Caki2 (cell line): Measurements from ENCODE around the gene F11. TPM values are rescaled to one million over a fixed set of nuclear protein-coding genes. Genes with fewer than 3 reads are reported as not detected.
A peak's percentile ranks its signal among the peaks of the same experiment; 100 is the strongest.
"Not testable (repeated sequence)": the region's sequence is repeated elsewhere in the genome, so short reads cannot be mapped to it uniquely, and the experiment has no call there.

Experiments used
- DNase-seq: peaks from one replicate; pipeline ENCODE4 v3.0.0-alpha.2; 2015; ENCODE audit warnings: low read depth
- in situ Hi-C: cut with HindIII; loops from 2 replicates; pipeline ENCODE4 v1.10.0; 2016; ENCODE audit warnings: low sequenced_read_pairs, low pct_unique_long_range_greater_than_20kb, mixed read lengths
- total RNA-seq: library from RNA; depleted of rRNA; stranded (reverse); fragments of >200 nt; shearing (Covaris generic); gene quantifications from 2 replicates; pipeline ENCODE4 v1.2.3, GENCODE V29; 2014; ENCODE audit warnings: low replicate concordance

Gene F11
- total RNA-seq, 1 experiment from 2014 or later = not detected

DNA sequence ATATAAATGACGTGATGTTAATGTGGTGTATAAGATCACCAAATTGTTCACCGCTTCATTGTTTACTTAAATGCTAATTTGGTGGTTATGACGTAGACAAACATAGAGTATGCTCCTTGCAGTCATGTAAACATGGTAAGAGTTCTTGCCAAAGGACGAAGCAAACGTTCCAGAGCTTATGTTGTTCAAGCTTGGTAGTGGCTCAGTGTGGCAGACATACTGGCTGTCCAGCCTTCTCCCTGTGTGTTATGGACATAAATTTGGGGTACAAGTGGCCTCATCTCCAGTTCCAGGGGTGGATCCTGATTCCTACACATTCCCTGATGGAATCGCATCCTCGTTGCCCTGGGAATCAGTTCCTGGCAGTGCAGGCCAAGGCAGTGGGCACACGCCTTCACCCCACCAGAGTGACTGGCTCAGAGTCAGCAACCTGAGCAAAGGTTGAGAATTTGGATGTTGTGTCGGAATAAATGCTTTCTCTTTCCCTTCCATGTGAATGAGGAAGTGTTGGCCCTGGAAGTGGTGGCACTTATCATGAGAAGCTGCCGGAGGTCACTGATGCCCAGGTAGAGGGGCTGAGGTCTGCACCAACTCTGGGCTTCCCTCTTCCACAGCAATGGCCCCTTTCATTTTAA lies 25.4 kb downstream of the F11 start:
- no peak for DNase-seq
- in situ Hi-C loops = no loop called here

DNA sequence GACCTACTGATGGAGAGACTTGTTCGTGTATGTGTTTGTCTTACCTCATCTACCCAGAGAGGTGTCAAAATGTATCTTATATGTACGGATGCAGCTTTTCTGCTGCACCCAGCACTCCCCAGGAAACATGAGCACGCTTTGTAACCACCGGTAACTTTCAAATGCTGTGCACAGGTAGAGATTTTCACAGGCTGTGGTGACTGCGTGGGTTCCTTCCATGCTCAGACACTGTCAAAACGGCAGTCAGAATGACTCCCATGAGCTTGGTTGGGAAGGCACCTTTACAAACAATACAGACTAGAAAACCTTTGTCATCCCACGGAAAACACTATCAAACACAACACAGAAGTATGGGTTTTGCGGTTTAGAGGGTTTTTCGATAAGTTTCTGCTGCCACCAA lies 28.2 kb downstream of the F11 start:
- in situ Hi-C loops = no loop called here

DNA sequence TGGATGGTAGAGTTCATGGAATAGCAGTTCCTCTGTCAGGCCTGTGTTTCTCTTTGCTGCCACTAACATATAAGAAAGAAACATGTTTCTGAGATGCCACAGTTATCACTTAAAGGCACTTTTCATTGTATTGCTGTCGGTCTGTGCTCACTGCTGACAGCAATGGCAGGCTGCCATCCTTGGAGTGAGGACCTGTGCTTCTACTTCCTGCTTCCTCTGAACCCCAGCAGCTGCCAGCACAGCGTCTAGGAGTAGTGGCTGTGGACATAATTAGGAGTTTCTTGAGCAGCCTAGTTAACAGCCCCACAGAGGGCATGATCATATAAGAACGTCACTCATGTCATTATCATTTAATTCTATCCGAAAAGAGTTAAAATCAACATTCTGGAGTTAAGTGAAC lies 30.5 kb downstream of the F11 start:
- DNase-seq = no peak
- in situ Hi-C loops = no loop called here

More for the DNA sequence above, 28.2 kb downstream of the F11 start:
- DNase-seq = no peak

DNA sequence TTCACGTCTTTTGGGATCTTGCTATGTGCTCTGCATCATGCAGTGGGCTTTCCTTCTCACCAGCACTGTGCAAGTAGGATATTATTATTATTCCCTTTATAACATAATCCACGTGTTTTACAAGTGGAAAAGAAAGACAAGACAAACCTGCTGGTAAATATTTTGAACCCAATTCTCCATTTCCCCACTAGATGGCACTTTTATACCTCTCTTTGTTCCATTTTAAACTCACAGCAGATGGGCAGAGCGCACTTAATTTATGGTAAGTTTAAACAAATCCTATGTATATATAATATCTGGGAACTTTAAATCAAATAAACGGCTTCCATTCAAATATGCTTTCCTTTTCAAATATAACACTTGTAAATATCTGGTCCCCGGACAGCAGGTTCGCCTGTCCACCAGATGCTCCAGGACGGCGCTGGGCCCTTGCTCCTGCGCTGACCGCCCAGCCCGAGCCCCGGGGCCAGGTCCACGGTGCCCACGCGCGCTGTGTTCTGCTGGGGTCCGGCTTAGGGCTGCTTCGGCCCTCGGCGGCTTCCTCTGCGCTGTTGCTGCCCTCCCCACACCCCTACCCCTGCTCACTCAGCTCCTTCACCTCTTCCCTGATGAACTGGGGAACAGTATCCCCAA lies 31.1 kb downstream of the F11 start:
- peak; percentile 38 for DNase-seq
- in situ Hi-C loops = no loop called here

DNA sequence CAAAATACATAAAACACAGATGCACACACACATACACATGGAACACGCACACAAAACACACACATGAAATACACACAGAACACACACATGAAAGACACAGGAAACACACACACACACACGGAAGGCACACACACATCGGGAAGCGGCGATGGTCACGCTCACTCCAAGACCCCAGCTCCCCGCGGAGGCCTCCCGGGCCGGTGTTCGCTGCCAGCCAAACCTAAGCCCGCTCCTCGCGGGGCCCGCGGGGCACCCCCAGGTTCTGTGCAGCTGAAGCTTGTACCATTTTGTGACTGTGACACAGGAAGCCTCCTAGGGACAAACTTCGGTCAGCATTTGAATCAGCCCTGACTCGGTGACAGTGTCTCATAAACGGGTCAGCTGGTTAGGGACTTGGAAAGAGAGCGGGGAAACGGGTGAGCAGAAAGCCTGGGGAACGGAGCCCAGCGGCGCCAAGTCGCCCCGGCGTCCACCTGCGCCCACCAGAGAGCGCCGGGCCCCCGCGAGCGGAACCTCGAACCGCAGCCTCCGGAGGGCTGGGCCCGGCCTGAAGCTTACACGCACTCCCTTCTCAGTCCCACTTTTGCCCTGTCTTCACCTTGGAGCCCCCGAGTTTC lies 32.1 kb downstream of the F11 start:
- in situ Hi-C loops = no loop called here
- no peak for DNase-seq

DNA sequence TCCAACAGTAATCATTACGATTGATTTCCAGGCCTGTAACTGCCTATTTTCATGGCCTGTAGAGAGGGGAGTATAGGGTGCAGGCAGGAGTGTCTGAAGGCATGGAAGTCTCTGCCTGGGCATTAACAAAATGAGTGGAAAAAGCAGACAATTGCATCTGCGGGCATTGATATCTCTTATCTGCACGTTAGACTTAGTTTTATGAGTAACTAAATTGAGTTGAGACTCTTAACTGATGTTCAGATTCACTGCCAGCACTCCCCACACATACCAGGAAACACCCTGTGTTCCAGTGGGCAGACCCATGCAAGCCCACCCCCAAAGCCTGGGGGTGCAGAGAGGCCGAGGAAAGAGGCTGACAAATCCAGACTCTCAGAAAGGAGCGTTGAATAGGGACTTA lies 33.3 kb downstream of the F11 start:
- no peak for DNase-seq
- in situ Hi-C loops = no loop called here

DNA sequence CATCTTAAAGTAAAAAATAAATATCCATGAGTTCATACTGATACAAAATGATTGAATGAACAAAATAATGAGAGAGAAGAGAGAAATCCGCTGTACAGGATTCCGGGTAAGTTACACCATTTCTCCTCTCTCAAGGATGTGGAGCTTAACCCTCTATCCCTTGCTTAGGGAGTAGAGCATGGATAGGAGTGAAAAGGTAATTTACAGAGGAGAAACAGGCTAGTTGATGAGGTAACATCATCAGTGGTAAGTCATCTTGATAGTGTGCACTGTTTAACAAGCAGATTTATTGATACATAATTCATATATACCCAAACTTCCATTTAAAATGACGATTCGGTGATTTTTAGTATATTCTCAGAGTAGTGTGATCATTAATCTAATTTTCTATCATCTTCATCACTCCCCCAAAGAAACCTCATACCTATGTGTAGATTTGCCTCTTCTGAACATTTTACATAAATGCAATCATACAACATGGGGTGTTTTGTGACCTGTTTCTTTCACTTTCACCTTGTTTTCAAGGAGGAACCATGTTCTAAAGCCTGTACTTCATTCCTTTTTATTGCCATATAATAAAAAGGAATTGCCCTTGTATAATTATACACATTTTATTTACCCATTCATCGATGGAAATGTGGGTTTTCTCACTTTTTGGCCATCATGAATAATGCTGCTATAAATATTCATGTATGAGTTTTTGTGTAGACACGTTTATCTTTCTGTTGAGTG lies 34.8 kb downstream of the F11 start:
- in situ Hi-C loops = no loop called here

DNA sequence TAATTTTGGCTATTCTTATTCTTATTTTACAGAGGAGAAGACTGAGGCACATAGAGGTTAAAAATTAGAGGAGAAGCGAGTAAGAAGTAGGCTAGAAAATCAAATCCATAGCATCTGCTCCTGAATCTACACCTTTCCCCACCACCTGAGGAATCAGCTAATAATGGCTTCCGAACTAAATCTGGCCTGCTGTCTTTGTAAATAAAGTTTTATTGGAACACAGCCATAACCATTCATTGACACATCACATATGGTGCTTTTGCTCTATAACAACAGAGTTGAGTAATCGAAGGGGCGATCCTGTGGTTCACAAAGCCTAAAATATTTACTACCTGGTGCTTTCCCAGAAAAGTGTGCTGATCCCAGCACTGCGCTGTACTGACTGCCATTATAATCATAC lies 38.2 kb downstream of the F11 start:
- DNase-seq = no peak
- in situ Hi-C loops = no loop called here

More for the DNA sequence above, 34.8 kb downstream of the F11 start:
- DNase-seq = no peak

DNA sequence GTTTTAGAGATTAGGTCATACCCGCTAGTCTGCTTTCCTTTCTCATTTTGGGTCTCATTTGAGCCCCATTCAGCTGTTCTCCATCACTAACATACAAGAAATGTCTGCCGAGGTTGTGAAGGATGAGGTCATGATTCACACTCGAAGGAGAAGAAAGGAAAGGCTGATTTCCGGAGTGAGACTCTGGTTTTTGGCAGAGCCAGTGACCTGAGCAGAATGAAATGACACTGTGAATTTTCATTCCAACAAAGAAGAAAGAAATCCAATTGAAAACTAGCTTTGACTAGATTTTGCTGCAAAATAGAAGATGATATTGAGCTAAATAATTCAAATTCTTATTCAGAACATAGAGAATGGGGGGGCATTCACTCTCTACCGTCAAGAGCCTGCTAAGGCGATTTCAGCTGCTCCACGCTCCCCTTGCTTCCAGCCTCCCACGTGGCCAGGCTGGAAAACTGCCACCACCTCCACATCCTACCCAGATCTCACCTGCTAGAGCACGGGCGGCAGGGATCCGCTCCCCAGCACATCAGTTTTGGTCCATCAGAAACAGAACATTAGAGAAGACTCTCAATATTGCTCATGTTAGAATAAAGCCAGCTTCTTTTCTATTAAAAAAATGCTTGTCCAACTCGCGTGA lies 39.0 kb downstream of the F11 start:
- in situ Hi-C loops = no loop called here
- no peak for DNase-seq

DNA sequence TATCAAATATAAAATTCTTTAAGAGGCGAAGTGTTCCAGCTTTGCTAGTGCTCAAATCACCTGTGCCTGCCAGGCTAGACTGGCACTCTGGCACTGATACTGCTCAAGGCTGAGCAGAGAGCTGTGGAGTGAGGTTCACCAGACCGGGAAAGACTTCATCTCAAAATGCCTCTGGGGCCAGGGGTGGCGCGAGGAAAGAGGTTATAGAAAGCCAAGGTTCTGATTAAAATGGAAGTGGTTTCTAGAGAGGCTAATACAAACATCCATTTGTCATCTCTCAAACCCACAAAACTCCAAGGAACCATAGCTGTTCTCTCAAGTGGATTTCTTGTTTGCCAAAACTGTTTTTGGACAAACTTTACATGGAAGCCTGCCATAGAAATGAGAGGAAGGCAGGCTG lies 41.5 kb downstream of the F11 start:
- in situ Hi-C loops = no loop called here
- DNase-seq = no peak

DNA sequence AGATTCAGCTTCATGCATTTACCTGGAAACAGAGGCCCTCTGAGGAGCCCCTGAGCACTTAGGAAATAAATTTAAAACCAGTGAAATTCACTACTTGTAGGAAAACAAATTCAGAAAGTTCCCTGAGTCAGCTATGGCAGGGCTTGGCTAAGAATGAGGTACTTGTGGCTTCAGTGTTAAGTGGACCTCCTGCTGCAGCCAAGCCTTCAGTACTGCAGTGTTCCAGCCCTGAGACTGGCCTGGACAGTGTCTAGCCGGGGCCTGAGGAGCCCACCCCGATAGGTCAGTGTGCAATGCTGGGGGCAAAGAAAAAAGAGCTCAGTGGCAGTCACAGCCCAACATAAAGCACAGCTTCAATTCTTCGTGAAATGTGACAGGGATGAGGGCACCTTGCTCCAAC lies 41.9 kb downstream of the F11 start:
- in situ Hi-C loops = no loop called here
- no peak for DNase-seq

DNA sequence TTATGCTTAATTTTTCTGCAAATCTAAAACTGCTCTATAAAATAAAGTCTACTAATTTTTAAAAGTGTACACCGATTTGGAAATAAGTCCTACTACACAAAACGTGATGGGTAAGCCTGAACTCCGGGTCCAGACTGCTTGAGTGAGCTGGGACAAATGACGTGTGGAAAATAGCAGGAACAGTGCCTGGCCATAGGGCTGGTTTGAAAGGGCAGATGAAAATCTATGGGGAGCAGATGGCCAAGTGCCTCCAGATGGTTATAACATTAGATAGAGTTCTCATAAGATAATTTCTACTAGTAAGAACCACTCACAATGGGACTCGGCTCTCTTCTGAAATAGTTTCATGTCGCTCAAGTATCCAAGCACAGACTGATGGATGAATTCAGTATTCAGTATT lies 52.5 kb downstream of the F11 start:
- no peak for DNase-seq
- in situ Hi-C loops = no loop called here

DNA sequence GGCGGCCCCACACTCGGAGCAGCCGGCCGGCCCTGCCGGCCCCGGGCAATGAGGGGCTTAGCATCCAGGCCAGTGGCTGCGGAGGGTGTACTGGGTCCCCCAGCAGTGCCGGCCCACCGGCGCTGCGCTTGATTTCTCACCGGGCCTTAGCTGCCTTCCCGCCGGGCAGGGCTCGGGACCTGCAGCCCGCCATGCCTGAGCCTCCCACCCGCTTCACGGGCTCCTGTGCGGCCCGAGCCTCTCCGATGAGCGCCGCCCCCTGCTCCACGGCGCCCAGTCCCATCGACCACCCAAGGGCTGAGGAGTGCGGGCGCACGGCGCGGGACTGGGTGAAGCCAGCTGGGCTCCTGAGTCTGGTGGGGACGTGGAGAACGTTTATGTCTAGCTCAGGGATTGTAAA lies 58.7 kb downstream of the F11 start:
- in situ Hi-C loops, DNase-seq: not testable (repeated sequence)

DNA sequence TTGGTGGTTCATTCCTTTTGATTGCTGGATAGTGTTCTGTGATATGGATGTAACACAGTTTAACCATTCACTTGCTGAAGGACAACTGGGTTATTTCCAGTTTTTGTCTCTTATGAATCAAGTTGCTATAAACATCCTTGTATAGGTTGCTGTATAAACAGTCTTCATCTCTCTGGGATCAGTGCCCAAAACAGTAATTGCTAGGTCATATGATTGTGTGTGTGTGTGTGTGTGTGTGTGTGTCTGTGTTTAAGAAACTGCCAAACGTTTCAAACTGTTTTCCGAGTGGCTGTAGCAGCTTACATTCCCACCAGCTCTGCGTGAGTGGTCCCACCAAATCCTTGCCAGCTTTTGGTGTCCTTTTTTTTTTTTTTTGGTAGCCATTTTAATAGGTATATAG lies 60.4 kb downstream of the F11 start:
- no peak for DNase-seq
- in situ Hi-C loops = no loop called here

DNA sequence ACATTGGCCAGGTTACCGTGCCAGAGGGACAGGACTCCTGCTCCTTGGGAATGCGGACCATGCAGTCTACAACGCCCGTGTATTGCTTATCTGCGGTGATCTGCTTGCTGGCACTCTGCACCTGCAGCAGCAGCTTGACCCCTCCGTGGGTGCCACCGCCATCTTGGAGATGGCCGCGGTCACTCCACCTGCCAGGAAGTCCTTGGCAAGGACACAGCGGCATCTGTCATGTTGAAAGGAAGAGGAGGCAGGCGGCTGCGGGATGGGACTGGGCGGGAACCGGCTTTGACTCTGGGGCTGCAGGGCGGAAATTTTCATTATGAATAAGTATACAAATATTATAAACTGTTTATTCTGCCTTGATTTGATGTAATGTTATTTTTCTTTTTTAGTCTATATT lies 63.4 kb downstream of the F11 start:
- in situ Hi-C loops = no loop called here
- no peak for DNase-seq

DNA sequence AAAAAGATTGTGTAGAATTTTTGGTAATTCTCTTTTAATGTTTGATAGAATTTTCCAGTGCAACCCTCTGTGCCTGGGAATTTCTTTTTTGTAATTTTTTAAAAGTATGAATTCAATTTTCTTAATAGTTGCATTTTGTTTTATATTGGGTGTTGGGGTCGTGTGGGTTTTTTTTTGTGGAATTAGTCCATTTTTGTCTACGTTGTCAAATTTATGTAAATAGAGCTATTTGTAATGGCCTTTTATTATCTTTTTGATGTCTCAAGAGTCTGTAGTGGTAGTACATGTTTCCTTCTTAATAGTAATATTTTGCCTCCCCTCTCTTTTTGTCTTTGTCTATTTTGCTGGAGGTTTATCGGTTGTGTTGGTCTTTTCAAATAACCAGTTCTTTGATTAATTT lies 64.4 kb downstream of the F11 start:
- no peak for DNase-seq
- in situ Hi-C loops = no loop called here

DNA sequence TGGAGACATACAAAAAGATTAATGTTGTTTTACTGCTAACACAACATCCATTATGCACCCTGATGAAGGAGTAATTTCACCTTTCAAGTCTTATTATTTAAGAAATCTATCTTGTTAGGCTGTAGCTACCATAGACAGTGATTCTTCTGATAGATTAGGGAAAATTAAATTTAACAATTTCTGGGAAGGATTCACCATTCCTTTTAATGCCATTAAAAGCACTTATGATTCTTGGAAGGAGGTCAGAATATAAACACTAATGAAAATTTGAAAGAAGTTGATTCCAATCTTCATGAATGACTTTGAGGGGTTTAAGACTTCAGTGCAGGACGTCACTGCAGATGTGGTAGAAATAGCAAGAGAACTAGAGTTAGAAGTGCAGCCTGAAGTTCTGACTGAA lies 69.8 kb downstream of the F11 start:
- DNase-seq = no peak
- in situ Hi-C loops = no loop called here
